ENCODE measurements around the gene TBX3. TPM values are rescaled to one million over a fixed set of nuclear protein-coding genes. Genes with fewer than 3 reads are reported as not detected.
A peak's percentile ranks its signal among the peaks of the same experiment; 100 is the strongest.

The TBX3 gene
- total RNA-seq, 1 experiment from 2014 or later: 51.4 TPM

DNA sequence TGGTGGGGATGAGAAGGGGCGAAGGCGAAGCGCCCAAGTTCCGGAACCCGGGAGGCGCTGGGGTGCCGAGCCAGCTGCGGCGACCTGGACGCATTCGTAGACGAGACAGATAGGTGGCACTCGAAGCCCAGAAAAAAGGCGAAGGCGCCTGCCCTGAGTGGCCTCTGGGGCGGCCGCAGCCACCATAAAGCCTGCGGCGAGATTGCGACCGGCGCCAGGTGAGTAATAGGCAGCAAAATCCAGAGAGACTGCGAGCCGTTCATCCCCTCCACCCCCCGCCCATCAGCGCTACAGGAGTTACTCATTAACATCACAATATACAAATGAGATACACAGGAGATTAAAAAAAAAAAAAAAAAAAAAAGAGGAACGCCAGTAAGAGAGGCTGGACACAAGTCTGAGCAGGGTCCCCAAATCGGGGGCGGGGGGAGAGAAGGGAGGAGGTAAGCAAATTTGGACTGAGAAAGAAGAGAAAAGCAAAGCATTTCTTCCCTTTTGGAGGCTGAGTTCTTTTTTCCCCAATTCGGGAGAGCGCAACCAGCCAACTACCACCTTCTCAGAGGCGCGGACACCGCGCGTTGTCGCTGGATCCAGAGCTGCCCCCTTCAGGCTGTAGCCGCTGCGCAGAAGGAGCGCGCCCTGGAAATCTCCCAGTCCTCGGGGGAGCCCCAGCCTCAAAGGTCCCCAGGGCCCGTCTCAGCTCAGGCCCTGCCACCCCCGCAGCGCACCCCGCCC lies 15.7 kb downstream of the TBX3 start:
- peak; percentile 91 for DNase-seq (ENCODE audit: low read depth)

- DNase-seq (ENCODE audit: low read depth): no peak
Measured at GRCh38 chr12:114667669-114668150, 16.3 kb downstream of the TBX3 start.

DNA sequence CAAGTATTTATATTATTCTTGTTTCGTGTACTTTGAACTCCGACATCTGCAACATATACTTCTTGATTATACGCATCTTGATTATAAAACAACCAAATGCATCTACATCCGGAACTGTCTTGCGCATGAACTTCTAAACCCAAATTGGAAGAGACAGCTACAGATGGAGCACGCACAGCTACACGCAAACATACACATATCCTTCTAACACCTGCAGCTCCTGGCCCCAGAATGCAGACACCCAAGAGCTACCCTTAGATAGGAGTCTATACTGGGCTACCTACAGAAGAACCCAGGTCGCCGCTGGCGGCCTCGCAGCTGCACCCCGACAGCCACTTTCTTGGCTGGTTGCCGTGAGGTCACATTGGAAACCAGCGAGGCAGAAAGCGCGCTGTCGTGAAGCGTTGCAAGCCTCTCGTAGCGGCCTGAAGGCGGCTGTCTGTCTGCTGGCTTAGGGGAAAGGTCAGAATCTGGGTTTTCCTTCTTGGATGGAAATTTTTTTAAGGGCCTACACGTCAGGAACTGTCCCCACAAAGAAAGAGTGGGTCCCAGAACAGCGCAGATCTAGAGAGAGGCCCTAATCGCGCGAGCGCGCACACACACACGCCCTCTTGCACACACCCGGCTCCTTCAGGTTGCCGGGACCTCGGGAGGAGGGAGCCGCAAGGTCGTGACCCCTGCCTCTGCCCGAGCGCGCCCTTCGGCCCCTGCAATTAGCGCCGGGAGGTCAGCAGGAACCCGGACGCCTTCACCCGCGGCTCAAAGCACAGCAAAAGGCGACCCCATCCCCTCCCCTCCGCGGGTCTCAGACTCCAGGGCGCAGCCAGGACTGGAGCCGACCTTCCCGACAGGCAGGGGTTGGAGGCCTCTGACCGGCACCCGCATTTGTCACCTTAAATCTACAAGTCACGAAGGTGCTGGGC lies 17.0 kb downstream of the TBX3 start:
- DNase-seq (ENCODE audit: low read depth): no peak

DNA sequence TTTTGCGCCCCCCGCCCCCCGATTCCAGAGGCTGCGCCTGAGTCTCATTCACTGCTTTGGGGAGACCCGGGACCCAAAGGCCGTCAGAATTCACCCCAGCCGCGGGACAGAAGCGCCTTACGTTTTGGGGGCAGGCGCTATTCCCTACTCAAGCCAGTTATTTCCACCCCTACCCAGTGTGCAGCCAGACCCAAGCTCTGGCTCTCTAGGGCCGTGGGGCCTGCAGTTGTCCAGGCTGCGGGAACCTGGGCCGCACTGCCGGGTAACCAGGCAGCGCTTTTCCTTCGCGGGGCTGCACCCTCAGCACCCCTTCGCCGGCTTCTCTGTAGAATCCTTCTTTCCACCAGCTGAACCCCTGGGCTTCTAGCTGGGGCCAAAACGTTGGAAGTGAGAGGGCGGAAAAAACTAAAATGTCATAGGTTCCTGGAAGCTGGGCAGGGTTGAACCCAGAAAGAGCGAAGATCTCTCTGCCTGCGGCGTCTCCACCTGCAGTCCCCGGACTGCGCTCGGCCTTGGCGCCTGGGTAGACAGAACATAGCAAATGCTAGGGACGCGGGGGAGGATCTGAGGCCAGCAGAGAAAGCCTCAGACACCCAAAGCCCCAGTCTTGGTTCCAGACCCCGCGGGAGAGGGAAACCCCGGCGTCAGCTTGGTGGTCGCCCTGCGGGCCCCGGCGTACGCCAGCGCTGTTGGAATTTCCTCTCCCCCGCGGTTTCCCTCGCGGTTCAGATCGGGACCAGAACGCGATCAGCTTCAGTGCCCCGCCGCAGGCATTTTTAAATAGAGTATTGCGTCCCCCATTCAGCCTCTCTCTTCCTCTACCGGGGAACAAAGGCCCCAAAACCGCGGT lies 18.3 kb downstream of the TBX3 start:
- no peak for DNase-seq (ENCODE audit: low read depth)

DNA sequence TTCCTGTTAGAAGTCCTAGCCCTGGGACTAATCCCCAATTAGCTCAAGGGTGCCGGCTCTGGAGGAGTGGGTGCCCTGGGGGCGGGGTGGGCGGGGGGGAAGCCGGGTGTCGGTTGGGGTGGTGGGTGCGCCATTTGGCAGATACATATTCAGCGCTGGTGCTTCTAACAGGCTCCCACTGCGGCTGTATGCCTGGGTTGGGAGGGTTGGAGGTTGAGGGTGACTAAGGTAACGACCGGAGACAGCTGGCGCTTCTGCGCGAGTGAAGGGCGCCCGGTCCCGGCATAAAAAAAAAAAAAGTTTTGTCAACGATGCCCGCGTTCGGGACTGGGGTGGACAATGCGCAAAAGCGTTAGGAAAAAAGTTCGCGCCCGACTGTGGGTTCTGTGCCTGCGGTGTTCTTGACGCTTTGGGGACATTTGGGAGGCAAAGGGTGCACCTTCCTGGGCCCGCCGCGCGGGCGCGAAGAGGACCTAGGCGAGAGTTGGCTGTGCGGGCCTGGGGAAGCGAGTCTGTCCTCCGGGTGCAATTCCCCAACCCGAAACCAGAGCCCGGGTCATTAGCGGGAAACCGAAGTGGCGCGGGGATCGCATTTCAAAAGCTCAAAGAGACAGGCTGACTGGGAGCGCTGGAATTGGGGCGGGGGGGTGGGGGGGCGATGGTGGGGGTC lies 19.2 kb downstream of the TBX3 start:
- no peak for DNase-seq (ENCODE audit: low read depth)

DNA sequence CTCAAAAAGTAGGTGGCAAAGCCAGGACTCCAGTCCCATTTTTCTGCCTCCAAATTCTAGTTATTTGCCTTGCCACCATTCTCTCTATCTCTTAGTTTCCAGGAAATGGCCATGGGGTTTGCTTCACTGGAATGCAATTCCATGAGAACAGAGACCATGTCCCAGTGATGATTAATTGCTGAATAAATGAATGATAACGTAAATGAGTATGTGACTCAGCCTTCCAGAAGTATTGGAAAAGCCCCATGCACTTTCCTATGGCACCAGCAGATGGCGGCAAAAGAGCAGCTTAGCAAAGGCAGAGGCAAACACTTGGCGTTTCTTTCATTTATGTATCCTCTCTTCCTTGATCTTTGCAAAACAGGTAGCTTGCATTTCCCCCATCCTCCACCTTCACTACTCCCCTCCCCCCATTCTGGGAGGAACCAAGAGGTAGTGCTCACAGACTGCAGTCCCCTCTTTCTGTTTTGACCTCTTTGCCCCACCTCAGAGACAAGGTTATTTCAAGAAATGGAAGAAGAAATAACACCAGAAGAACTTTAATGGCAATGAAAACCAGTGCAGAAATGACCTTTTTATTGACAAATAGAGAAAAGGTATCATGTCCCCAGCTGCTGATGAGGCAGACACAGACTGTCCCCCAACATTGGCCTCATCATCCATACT lies 21.3 kb downstream of the TBX3 start:
- peak; percentile 71 for DNase-seq (ENCODE audit: low read depth)

DNA sequence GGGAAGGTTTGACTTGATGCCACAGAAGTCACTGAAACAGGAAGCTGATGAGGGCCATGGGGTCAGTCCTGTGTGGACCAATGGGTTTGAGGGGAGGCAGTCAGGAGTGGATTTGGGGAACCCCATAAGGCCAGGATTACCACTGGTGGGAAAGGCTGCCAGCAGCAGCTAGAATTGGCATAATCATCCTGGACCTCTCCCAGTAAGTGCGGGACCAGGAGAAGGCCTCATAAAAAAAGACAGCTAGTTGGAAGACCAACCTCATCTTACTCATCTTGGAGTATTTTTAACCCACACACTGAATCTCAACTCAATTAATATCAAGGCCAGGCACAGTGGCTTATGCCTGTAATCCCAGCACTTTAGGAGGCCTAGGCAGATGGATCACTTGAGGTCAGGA lies 22.7 kb downstream of the TBX3 start:
- no peak for DNase-seq (ENCODE audit: low read depth)

DNA sequence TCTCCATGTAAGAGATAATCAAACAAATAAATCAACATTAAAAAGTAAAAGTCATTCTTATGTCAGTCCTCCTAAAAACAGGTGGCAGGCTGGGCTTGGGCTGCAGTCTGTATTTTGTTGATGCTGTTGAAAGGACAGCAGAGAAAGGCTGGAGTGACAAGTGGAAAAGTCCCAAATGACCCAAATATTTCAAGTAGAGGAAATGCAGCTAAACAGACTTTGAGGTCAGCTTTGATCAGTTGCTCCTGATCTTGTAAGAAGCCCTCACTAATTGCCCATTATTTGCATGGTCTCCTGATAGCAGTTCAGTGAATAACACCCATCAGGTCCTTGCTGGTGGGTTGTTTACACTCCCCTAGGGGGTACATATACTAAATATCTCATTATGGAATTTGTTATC lies 24.9 kb downstream of the TBX3 start:
- DNase-seq (ENCODE audit: low read depth): no peak

- DNase-seq (ENCODE audit: low read depth): no peak
Measured at GRCh38 chr12:114658002-114658441, 26.0 kb downstream of the TBX3 start.

DNA sequence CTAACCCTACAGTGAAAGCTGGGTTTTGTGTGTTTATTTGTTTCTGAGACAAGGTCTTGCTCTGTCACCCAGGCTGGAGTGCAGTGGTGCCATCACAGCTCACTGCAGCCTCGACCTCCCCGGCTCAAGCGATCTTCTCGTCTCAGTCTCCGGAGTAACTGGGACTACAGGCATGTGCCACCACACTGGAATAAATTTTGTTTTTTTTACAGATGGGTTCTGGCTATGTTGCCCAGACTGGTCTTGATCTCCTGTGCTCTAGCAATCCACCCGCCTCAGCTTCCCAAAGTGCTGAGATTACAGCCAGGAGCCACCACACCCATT lies 26.4 kb downstream of the TBX3 start:
- DNase-seq (ENCODE audit: low read depth): no peak

DNA sequence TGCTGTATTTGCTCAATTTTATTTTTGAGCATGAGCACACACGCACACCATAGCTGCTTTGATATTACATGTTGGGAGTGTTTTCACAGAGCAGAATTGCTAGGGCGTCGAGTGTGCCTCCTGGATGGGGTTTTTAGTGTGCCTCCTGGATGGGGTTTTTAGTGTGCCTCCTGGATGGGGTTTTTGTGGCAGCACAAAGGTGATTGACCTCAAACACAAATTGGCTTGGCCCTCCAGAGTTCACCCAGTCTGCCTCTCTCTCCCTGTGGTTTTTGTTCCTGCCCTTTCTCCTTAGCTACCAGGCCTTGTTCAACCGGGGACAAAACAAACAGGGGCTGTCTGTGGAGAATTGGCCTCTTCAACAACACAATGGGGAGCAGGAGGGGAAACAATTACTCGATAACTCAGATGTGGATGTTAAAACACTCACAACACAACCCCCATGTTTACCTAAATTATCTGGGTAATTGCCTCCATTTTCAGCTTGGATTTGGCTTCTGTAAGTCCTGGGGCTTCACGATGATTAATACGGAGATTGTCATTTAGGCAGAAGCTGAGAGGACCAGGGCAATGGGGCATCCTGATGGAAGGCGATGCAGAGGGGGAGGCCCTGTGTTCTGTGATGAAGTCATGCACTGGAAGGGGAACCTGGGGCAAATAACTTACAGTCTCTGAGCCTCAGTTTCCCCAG lies 26.9 kb downstream of the TBX3 start:
- no peak for DNase-seq (ENCODE audit: low read depth)

GRCh38 chr12:114655934-114656749 lies 27.8 kb downstream of the TBX3 start:
- no peak for DNase-seq (ENCODE audit: low read depth)

DNA sequence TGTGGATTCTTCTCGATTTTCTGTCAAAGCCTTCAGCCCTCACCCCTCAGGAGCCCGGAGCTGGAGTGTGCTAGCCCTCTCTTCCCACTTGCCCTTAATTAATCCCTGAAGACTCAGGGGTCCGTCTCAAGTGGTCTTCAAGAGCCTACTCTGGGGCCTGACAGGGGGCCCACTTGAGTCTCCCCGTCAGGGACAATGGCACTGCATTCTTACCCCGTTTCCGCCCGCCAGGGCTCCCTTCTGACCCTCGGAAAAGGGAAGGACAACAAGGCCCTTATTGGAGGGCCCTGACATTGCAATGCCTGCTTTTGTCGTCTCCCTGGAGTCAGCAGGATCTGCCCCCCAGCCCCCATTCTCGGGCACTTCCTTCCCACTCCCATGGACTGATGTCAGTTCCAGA lies 34.4 kb downstream of the TBX3 start:
- DNase-seq (ENCODE audit: low read depth): no peak

- DNase-seq (ENCODE audit: low read depth): no peak
Measured at GRCh38 chr12:114648711-114649110, 35.3 kb downstream of the TBX3 start.

GRCh38 chr12:114638790-114639435 lies 45.1 kb downstream of the TBX3 start:
- no peak for DNase-seq (ENCODE audit: low read depth)

GRCh38 chr12:114636723-114637480 lies 47.1 kb downstream of the TBX3 start:
- DNase-seq (ENCODE audit: low read depth): peak; percentile 10

DNA sequence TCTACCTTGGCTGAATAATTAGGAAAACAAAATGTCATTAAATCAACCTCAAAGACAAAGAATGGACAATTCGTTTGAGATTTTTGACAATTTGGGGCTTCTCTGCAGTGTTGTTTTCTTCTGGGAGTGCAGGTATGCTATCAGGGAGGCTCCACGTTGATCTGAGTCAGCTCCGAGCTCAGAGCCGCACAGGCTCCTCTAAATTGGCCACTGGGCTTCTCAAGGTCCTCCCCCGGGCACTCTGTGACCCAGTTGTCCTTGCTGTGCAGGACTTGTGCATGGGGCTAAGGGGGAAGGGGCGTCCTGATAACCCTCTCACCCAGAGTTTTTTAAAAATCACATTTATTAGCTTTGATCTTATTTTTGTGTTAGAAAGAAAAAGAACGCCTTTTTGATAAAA lies 52.7 kb downstream of the TBX3 start:
- no peak for DNase-seq (ENCODE audit: low read depth)

DNA sequence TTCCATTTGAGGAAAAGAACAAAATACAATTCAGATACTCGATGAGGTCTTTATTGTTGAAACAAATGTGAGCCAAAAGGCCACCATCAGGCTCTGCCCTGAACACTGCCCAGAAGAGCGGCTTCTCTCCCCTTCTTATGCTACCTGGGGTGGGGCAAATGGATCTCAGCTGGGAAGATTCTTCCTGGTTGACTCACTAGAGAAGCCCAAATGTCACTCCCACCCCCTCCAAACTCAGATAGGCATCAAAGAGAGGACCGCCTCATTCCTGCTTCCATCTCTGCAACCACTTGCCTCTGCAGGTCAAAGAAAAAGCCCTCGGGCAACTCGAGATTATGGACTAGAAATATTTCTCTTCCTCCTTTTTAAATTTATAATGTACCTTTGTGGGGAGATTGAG lies 55.8 kb downstream of the TBX3 start:
- DNase-seq (ENCODE audit: low read depth): peak; percentile 2
